ENCODE measurements around the gene BCL2L12. TPM values are rescaled to one million over a fixed set of nuclear protein-coding genes. Genes with fewer than 3 reads are reported as not detected.

The BCL2L12 gene
- total RNA-seq, 1 experiment from 2014 or later = 145 TPM

- Histone ChIP-seq H3K4me2 (ENCODE audit: insufficient read depth, insufficient read length, low read length) (no peak overlapping the region), H2BK15ac (ENCODE audit: low read depth, low read length) (no peak overlapping the region), H3K9me3 (ENCODE audit: control insufficient read depth, low read depth, low read length) (no peaks in the 10 kb centered on the region), H3T11ph (ENCODE audit: low read length) (no peak overlapping the region), H4K5ac (ENCODE audit: insufficient read length, low read depth, low read length) (no peak overlapping the region), H4K91ac (ENCODE audit: insufficient read length, low read depth, low read length) (no peak overlapping the region), H2AK5ac (ENCODE audit: insufficient read length, low read length) (no peak overlapping the region), H2BK12ac (ENCODE audit: insufficient read length, low read depth, low read length) (no peak overlapping the region), H3K14ac (ENCODE audit: insufficient read depth, low read length) (no peak overlapping the region), H3K23ac (ENCODE audit: insufficient read length, low read depth, low read length) (no peak overlapping the region), H3K4me1 (ENCODE audit: insufficient read depth, low read length) (peaks cover 4% of the 10 kb centered on the region; the same call in 1 of the 2 replicates), H3K4ac (ENCODE audit: low read depth, low read length) (no peak overlapping the region), H2BK5ac (ENCODE audit: insufficient read length, low read length) (no peak overlapping the region), H3K27ac (ENCODE audit: insufficient read length, low read depth, low read length) (no peak overlapping the region), H4K20me1 (ENCODE audit: control insufficient read depth, insufficient read depth, insufficient read length) (no peaks in the 10 kb centered on the region), H2BK120ac (ENCODE audit: low read depth, low read length, poor library complexity, severe bottlenecking) (no peak overlapping the region), H3K9ac (ENCODE audit: extremely low read depth, insufficient read length, low read length) (no peak overlapping the region), H3K56ac (ENCODE audit: insufficient read length, low read depth, low read length) (no peak overlapping the region), H3K27me3 (ENCODE audit: insufficient read depth, low read length) (no peaks in the 10 kb centered on the region), H4K8ac (replicated peaks; ENCODE audit: insufficient read length, low read depth, low read length) (no peak overlapping the region), H3K18ac (ENCODE audit: insufficient read length, low read depth, low read length) (no peak overlapping the region), H3K79me1 (ENCODE audit: insufficient read depth, low read depth, low read length, poor library complexity, severe bottlenecking) (peaks cover 2% of the 10 kb centered on the region), H3K79me2 (ENCODE audit: insufficient read depth, low read length) (peaks cover 22% of the 10 kb centered on the region; the same call in 1 of the 2 replicates), H2BK20ac (ENCODE audit: low read depth, low read length, poor library complexity, severe bottlenecking) (no peak overlapping the region), H2AFZ (ENCODE audit: low read length) (no peak overlapping the region), H3K23me2 (ENCODE audit: insufficient read length, low read depth, low read length, poor library complexity, severe bottlenecking) (no peaks in the 10 kb centered on the region)
- DNase-seq = no peak
- no peaks in the 10 kb centered on the region; a peak in 3 of 5 replicates for H3K9me3 Mint-ChIP-seq
- no peak for TF ChIP-seq CTCF (conservative IDR thresholded peaks at IDR 0.05)
- H3K4me3 Mint-ChIP-seq = no peak overlapping the region
- peaks cover 2% of the 10 kb centered on the region; the same call in 1 of the 2 replicates for H3K27me3 Mint-ChIP-seq (ENCODE audit: low read depth)
- peaks cover 25 to 48% of the 10 kb centered on the region in 2 experiments for H3K4me1 Mint-ChIP-seq
- H3K36me3 Mint-ChIP-seq (ENCODE audit: insufficient read depth in 1 of 3, low read depth in 3 of 3) = peaks cover 46 to 58% (median 55%) of the 10 kb centered on the region in 3 experiments
- no CpG with 5 or more reads among the region's 19 CpGs for WGBS (ENCODE audit: extremely low coverage, insufficient read length, low lambda C conversion rate)
- H3K27ac Mint-ChIP-seq = no peak overlapping the region
These were observed 16.1 kb downstream of the BCL2L12 start for GRCh38 chr19:49681830-49682229.
